HG02884 (cell line): ENCODE results near the gene MTA3.

Experiments
- ATAC-seq: cut with Tn5 transposase; IDR thresholded peaks from one replicate; pipeline ENCODE4 v1.9.1; 2021; ENCODE audit warnings: mild to moderate bottlenecking, moderate library complexity; ENCODE audit not compliant: unreplicated experiment

The MTA3 gene

GRCh38 chr2:42799881-42800280 lies 231.4 kb downstream of the MTA3 start:
- no peak for ATAC-seq

DNA sequence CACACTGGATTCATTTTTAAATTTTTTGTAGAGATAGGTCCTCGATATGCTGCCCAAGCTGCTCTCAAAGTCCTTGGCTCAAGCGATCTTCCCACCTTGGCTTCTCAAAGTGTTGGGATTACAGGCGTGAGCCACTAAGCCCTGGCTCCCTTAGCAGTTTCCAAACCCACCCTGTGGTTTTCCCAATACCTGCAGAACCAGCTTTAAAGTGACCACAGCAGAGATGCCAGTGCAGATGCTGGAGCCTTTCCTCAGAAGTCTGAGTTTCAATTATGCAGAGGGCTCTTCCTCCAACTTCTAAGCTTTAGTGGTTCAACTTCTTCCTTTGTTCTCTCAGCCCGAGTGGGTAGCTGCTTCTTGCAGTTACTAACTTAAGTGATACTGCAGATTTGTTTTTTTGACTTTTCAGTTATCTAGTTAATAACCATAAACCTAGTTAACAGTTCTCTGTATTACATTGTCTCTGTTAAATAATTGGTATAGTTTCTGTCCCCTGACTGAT lies 232.1 kb downstream of the MTA3 start:
- no peak for ATAC-seq

DNA sequence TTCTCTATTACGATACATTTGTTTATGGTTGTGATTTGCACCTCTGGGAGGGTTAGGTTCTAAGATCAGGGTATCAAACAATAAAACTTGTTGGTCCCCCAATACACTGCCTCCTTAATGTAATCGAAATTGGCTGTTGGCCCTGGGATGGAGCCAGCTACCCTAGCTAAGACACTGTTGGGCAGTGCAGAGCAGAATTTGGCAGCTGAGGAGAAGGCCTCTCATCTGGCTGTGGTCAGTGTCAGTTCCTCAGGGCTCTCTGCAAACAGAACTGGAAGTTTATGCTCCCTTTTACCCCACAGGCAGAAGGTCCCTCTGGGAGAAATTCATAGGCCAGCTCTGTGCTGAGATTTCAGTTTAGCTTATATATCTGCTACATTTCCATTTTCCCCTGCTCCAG lies 232.5 kb downstream of the MTA3 start:
- ATAC-seq, result no peak

- no peak for ATAC-seq
Measured at GRCh38 chr2:42801381-42801780, 232.9 kb downstream of the MTA3 start.

DNA sequence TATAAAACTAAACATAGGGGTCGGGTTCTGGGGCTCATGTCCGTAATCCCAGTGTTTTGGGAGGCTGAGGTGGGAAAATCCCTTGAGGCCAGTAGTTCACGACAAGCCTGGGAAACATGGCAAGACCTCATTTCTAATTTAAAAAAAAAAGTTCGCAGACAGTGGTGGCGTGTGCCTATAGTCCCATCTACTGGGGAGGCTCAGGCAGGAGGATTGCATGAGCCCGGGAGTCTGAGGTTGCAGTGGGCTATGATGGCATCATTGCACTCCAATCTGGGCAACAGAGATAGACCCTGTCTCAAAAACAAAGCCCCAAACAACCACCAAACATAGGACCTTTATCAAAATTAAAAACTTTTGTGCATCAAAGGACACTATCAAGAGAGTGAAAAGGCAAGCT lies 233.7 kb downstream of the MTA3 start:
- no peak for ATAC-seq

- no peak for ATAC-seq
Measured at GRCh38 chr2:42804338-42804737, 235.9 kb downstream of the MTA3 start.

DNA sequence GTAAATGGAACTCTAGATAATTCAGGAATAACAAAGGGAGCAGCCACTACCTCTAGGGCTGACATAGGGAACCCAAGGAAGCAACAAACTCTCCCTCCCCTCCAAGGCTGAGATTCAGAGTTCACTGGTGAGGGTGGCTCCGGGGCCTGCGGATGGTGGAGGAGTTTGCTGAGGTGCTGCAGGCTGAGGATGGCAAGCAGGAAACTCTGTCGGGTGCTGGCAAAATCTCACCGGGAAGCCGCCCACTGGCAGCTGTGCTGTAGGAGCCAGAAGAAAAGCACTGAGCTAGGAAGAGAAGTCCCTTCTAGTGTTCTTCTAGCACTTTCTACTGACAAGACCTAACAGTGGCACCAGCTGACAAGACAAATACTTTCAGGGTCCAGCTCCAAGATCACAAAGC lies 236.5 kb downstream of the MTA3 start:
- ATAC-seq, result no peak
